HG03575 (cell line): ENCODE measurements around the gene OR7D4.
"Not testable (repeated sequence)": the region's sequence is repeated elsewhere in the genome, so short reads cannot be mapped to it uniquely, and the experiment has no call there.

ENCODE experiments used
- ATAC-seq: cut with Tn5 transposase; IDR thresholded peaks from one replicate; pipeline ENCODE4 v1.9.1; 2021; ENCODE audit not compliant: unreplicated experiment, insufficient number of reproducible peaks, low FRiP score; ENCODE audit errors: extremely low read depth

OR7D4 gene

GRCh38 chr19:9219489-9219888 lies at the start of gene OR7D4:
Gene OR7D4 (minus strand): TSS chr19:9219589. CDS start chr19:9214837, 4,752 bp downstream.
- ATAC-seq = no peak

- no peak for ATAC-seq
Observed at GRCh38 chr19:9251236-9251635, 31.8 kb upstream of the OR7D4 start.

GRCh38 chr19:9250630-9251029 lies 31.2 kb upstream of the OR7D4 start, which contains the start of gene OR7E24:
Gene OR7E24 (plus strand): TSS chr19:9250930. CDS start chr19:9251044, 114 bp downstream.
- no peak for ATAC-seq

- ATAC-seq = no peak
Observed at GRCh38 chr19:9205501-9206113, 13.8 kb downstream of the OR7D4 start.

- not testable (repeated sequence) for ATAC-seq
Observed at GRCh38 chr19:9198044-9198443, 21.3 kb downstream of the OR7D4 start.

GRCh38 chr19:9189535-9189934 lies 29.9 kb downstream of the OR7D4 start:
- no peak for ATAC-seq

- ATAC-seq = no peak
Observed at GRCh38 chr19:9187191-9187590, 32.2 kb downstream of the OR7D4 start.

DNA sequence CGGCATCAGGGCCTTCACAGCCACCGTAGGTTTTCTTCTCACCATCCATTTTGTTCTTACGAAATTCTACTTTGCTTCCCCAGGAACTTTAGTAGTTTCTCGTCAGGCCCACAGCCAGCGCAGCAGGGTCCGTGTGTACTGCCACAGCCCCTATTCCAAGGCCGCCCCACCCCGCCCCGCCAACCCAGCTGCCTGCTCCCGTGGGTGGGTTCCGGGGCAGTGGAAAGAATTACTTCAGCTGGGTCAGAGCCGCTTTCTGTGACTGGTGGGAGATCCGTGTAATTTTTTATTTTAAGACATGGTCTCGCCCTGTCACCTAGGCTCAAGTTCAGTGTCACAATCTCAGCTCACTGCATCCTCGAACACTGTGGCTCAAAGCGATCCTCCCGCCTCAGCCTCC lies 36.4 kb downstream of the OR7D4 start:
- no peak for ATAC-seq

DNA sequence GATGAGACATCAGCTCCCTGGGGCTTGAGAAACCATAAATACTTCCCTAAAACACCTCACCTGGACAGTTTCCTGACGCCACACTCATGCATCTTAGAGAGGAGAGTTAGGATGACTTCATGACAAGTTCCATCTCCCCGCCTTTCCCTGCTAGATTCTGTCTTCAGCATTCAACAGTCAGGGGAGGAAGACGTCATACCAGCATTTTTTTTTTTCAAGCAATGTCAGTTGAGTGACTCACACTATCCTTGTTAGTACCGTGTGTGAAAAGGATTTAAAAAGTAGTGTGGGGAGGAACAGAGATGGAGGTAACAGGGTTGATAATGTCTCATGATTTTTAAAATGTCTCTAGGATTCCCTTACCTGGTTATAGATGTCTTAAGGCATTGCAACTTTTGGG lies 40.5 kb downstream of the OR7D4 start, which contains the start of gene OR7D2:
OR7D2 (plus strand) TSS at position 79 of the 400 bp plus-strand sequence. CDS start 6,803 bp downstream, outside the sequence.
- no peak for ATAC-seq

GRCh38 chr19:9175326-9175725 lies 44.1 kb downstream of the OR7D4 start:
- no peak for ATAC-seq

DNA sequence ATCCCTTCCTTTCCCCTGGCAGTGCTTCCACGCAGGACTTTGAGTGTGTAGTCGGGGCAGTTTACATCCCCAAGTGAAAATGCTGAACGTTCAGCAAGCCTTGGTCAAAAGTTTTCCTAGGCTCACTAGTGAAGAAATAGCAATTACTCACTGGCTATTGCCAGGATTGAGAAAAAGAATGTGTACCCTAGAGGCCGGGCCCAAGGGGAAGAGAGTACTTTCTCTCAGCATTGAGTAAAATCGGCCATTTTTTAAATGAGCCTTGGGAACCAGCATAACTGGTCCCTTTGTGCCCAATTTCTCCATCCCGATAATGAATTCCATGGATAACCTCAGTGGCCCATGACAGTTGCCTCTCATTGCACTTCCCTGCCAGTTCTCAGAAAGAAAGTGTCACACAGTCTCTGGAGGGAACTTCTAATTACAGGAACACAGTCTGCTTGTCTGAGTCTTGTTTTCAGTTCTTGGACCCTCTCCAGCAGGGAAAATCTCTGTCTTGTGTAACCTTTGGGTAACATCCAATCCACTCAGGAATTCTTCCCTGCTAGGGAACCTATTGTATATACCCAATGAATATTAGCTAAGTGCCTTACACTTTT lies 47.9 kb downstream of the OR7D4 start:
- ATAC-seq = no peak

- no peak for ATAC-seq
Observed at GRCh38 chr19:9166846-9167245, 52.5 kb downstream of the OR7D4 start.

GRCh38 chr19:9165261-9165660 lies 54.1 kb downstream of the OR7D4 start:
- ATAC-seq = no peak

- ATAC-seq = no peak
Observed at GRCh38 chr19:9161427-9161826, 58.0 kb downstream of the OR7D4 start.
